Loucy (cell line): Measurements from ENCODE around the gene SLC35E1.

Experiments
- H2AFZ ChIP-seq: fragments of 200-600 bp; sonication (generic); 2 replicates; pipeline ENCODE4 v1.6.0; 2016; ENCODE audit warnings: antibody characterized with exemption, mild to moderate bottlenecking, low read length, moderate library complexity
- H3F3A ChIP-seq: fragments of 200-600 bp; 2 replicates; pipeline ENCODE4 v1.6.0; 2016; ENCODE audit warnings: antibody characterized with exemption, low read depth, mild to moderate bottlenecking
- H3K27me3 ChIP-seq: fragments of 200-600 bp; sonication (generic); 2 replicates; pipeline ENCODE4 v1.6.1; 2014; ENCODE audit warnings: low read length, mild to moderate bottlenecking; ENCODE audit not compliant: insufficient read depth, poor library complexity, severe bottlenecking
- H3K36me3 ChIP-seq: fragments of 200-600 bp; sonication (generic); 2 replicates; pipeline ENCODE4 v1.6.1; 2016; ENCODE audit warnings: low read length; ENCODE audit not compliant: insufficient read depth
- H3K4me1 ChIP-seq: fragments of 200-600 bp; sonication (generic); 2 replicates; pipeline ENCODE4 v1.5.1; 2014; ENCODE audit warnings: low read length, mild to moderate bottlenecking; ENCODE audit not compliant: insufficient read depth, poor library complexity, severe bottlenecking
- H3K4me2 ChIP-seq: fragments of 200-600 bp; sonication (generic); 2 replicates; pipeline ENCODE4 v1.6.0; 2014; ENCODE audit warnings: antibody characterized with exemption, low read length, low read depth, mild to moderate bottlenecking; ENCODE audit not compliant: poor library complexity, severe bottlenecking
- H3K4me3 ChIP-seq: fragments of 200-600 bp; sonication (generic); 2 replicates; pipeline ENCODE4 v1.5.1; 2014; ENCODE audit warnings: low read length, mild to moderate bottlenecking, mixed read lengths; ENCODE audit not compliant: poor library complexity, severe bottlenecking
- H3K79me2 ChIP-seq: fragments of 200-600 bp; sonication (generic); 2 replicates; pipeline ENCODE4 v1.6.1; 2014; ENCODE audit warnings: low read length; ENCODE audit not compliant: insufficient read depth
- H3K9ac ChIP-seq: fragments of 200-600 bp; sonication (generic); 2 replicates; pipeline ENCODE4 v1.6.0; 2014; ENCODE audit warnings: mild to moderate bottlenecking, low read depth, low read length, moderate library complexity; ENCODE audit not compliant: poor library complexity, severe bottlenecking
- H3K9me2 ChIP-seq: fragments of 200-600 bp; sonication (generic); replicated peaks from 2 replicates; pipeline ENCODE4 v1.6.1; 2016; ENCODE audit warnings: low read depth, low read length, mixed read lengths
- H3K9me3 ChIP-seq: fragments of 200-600 bp; sonication (generic); 2 replicates; pipeline ENCODE4 v1.6.1; 2014; ENCODE audit warnings: mild to moderate bottlenecking, antibody characterized with exemption, low read length, low read depth; ENCODE audit not compliant: insufficient read depth
- H4K20me1 ChIP-seq: fragments of 200-600 bp; sonication (generic); 2 replicates; pipeline ENCODE4 v1.6.0; 2014; ENCODE audit warnings: antibody characterized with exemption, low read length, mild to moderate bottlenecking; ENCODE audit not compliant: insufficient read depth, poor library complexity, severe bottlenecking
- EZH2phosphoT487 ChIP-seq: fragments of 200-600 bp; IDR thresholded peaks from 2 replicates; pipeline ENCODE4 v1.6.1; 2018; ENCODE audit warnings: antibody characterized with exemption, mild to moderate bottlenecking, moderate library complexity, borderline replicate concordance
- TF ChIP-seq, protein P1 (sequence below): fragments of 200-600 bp; sonication (generic); conservative IDR thresholded peaks from 2 replicates; pipeline ENCODE4 v1.5.1; 2014; ENCODE audit warnings: mild to moderate bottlenecking, antibody characterized with exemption, low read length

Gene SLC35E1

DNA sequence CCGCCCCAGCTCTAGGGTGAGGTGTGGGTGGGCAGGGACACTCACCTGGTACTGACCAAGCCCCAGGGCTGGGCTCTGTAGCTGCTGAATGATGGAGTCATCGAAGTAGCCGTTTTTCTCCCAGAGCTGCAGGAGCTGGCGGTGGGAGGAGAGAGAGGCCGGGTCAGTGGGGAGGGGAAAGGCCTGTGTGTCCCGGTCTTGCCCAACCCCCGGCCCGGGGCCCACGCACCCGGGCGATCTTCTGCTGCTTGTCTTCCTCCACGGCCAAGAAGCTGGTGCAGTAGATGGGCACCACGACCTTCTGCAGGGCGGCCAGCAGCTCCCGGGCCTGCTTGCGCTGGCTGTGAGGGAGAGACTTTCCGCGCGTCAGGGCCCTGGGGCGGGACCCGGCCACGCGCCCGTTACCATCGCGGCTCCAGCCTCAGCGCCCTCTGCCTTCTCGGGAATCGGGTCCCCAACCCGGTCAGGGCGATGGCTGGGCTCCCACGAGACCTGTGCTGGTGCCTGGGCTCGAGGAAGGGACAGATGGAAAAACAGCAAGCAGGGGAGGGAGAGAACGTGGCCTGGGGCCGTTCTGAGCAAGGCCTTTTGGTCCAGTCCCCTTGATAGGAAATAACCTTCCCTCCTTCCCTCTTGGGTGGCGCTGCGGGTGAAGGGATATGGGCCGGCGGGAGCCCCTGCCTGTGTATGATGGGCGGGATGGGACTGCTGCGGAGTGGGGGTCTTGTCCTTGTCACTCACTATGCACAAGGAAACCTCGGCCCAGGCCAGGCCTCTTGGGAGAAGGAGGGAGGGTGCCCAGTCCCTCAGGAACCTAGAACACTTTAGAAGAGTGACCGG is 41.5 kb downstream of the SLC35E1 start:
- no peaks in the 10 kb centered on the region for H3K4me1 ChIP-seq

DNA sequence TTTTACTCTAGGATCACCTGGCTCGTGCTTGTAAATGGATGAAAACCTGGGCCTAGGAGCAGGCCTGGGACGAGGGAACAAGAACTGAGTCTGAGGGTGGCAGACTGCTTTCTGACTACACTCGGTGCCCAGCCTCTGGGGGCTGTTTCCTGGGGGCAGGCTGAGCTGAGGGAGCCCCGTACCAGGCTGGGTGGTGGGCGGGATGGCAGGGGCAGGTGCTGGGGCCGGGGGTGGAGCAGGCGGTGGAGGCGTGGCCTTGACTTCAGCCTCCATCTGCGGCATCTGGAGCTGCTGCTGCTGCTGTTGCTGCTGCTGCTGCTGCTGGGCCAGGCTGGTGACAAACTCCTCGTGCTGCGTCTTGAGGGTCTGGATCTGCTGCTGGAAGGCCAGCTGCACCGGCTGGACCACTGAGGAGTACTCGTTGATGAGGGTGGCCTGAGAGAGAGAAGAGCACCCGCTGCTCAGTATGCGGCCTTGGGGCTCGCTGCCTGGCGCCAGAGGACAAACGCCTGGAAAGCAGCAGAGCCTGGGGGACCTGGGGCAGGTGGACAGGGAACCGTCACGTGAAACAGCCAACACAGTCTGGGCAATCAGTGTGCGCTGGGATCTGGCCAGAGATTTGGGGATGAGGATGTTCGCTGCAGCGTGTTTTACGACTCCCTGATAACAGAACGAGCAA is 42.6 kb downstream of the SLC35E1 start:
- H3K4me2 ChIP-seq = no peak overlapping the region
- H3K9me2 ChIP-seq = no peaks in the 10 kb centered on the region
- no peaks in the 10 kb centered on the region for H3K9me3 ChIP-seq
- no peaks in the 10 kb centered on the region for H3F3A ChIP-seq
- TF ChIP-seq EZH2phosphoT487 = no peak
- TF ChIP-seq, protein P1, sequence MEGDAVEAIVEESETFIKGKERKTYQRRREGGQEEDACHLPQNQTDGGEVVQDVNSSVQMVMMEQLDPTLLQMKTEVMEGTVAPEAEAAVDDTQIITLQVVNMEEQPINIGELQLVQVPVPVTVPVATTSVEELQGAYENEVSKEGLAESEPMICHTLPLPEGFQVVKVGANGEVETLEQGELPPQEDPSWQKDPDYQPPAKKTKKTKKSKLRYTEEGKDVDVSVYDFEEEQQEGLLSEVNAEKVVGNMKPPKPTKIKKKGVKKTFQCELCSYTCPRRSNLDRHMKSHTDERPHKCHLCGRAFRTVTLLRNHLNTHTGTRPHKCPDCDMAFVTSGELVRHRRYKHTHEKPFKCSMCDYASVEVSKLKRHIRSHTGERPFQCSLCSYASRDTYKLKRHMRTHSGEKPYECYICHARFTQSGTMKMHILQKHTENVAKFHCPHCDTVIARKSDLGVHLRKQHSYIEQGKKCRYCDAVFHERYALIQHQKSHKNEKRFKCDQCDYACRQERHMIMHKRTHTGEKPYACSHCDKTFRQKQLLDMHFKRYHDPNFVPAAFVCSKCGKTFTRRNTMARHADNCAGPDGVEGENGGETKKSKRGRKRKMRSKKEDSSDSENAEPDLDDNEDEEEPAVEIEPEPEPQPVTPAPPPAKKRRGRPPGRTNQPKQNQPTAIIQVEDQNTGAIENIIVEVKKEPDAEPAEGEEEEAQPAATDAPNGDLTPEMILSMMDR = no peak
- H4K20me1 ChIP-seq = peaks cover 4% of the 10 kb centered on the region
- H2AFZ ChIP-seq = no peak overlapping the region
- H3K9ac ChIP-seq = no peak overlapping the region
- no peak overlapping the region for H3K4me3 ChIP-seq
- no peaks in the 10 kb centered on the region; the same call in 1 of the 2 replicates for H3K79me2 ChIP-seq
- no peaks in the 10 kb centered on the region for H3K4me1 ChIP-seq
- H3K36me3 ChIP-seq = peaks cover 97% of the 10 kb centered on the region; the same call in 1 of the 2 replicates
- H3K27me3 ChIP-seq = no peaks in the 10 kb centered on the region

More for the DNA sequence above, 41.5 kb downstream of the SLC35E1 start:
- Histone ChIP-seq H4K20me1 (peaks cover 13% of the 10 kb centered on the region), H2AFZ (no peak overlapping the region), H3K27me3 (no peaks in the 10 kb centered on the region), H3K36me3 (peaks cover 97% of the 10 kb centered on the region; the same call in 1 of the 2 replicates), H3F3A (no peaks in the 10 kb centered on the region), H3K9me2 (no peaks in the 10 kb centered on the region), H3K4me3 (no peak overlapping the region), H3K79me2 (peaks cover 4% of the 10 kb centered on the region; the same call in 1 of the 2 replicates), H3K4me2 (no peak overlapping the region), H3K9me3 (no peaks in the 10 kb centered on the region), H3K9ac (no peak overlapping the region)
- no peak for TF ChIP-seq EZH2phosphoT487
- TF ChIP-seq, protein P1 = no peak

DNA sequence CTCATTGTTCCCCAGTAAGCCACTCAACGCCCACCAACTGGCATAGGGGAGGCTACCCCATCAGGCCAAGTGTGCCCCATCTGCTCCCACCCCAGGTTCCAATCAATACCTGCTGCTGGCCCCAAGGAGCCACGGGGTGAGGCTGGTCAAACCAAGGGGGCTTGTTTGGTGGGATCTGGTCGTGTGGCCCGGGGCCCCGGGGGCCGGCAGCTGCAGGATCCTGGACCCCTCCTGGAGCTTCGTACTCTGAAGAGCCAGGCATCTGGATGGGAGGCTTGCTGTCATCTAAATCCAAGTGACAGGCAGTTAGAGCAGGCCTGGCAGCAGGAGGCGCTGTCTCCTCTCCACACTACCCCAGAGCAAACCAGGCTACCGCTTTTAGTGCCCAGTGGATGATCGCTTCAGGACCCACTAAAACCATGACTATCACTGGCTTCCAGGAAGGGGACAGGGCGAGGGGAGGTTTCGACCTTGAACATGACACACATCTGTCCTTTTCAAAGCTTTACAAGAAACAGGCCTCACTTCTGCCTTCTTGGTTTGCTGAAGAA is 44.2 kb downstream of the SLC35E1 start:
- H3K9me2 ChIP-seq = no peaks in the 10 kb centered on the region
- no peaks in the 10 kb centered on the region for H3K9me3 ChIP-seq
- H3K9ac ChIP-seq = no peak overlapping the region
- H4K20me1 ChIP-seq = no peaks in the 10 kb centered on the region
- no peak overlapping the region for H3K4me2 ChIP-seq
- no peaks in the 10 kb centered on the region; the same call in 1 of the 2 replicates for H3K79me2 ChIP-seq
- H3K27me3 ChIP-seq = no peaks in the 10 kb centered on the region
- H3K4me3 ChIP-seq = no peak overlapping the region
- no peaks in the 10 kb centered on the region for H3K4me1 ChIP-seq
- no peak for TF ChIP-seq EZH2phosphoT487
- TF ChIP-seq, protein P1 = peak; percentile 74
- no peaks in the 10 kb centered on the region for H3F3A ChIP-seq
- peaks cover 94% of the 10 kb centered on the region; the same call in 1 of the 2 replicates for H3K36me3 ChIP-seq
- no peak overlapping the region for H2AFZ ChIP-seq
